HCT116 (cell line): ENCODE measurements around the gene TRAF2. TPM values are rescaled to one million over a fixed set of nuclear protein-coding genes. Genes with fewer than 3 reads are reported as not detected.

Experiments used
- ATAC-seq: fragments of 200-7000 bp; cut with Tn5 transposase; 2 replicates; pipeline ENCODE4 v1.9.1; 2020; ENCODE audit warnings: mild to moderate bottlenecking, moderate library complexity
- BruUV-seq: library from RNA; stranded (reverse); fragments of 400-500 nt; replicated peaks from 2 replicates; lab custom pipeline; 2021; lab: Mats Ljungman, UMichigan
- CTCF ChIA-PET: fragments of 300-600 bp; sonication (Branson Sonifier 250); formaldehyde crosslinking; loops from one replicate; lab custom pipeline; 2021; ENCODE audit warnings: antibody characterized with exemption; lab: Charles Lee
- POLR2A ChIA-PET: fragments of 300-600, 350-600 bp; sonication (Branson Sonifier 250); formaldehyde crosslinking; loops from one replicate; lab custom pipeline; 2021; ENCODE audit warnings: antibody characterized with exemption; lab: Charles Lee
- RAD21 ChIA-PET, 2 experiments: fragments of 300-600 bp; sonication (Branson Sonifier 250); formaldehyde crosslinking; loops; one replicate each; lab custom pipeline; 2023; ENCODE audit warnings: low total read pairs in 2 of 2; ENCODE audit not compliant: uncharacterized antibody in 2 of 2, unreplicated experiment in 2 of 2, low non-redundant PET in 1 of 2; lab: Charles Lee
- DNase-seq: peaks from one replicate; pipeline ENCODE4 v3.0.0-alpha.2; 2010; ENCODE audit warnings: low read depth, low spot score
- H2AFZ ChIP-seq: fragments of 200-600 bp; shearing (Covaris generic), sonication (generic); 2 replicates; pipeline ENCODE4 v1.6.1; 2017; ENCODE audit warnings: low read depth, mixed run types, mixed read lengths, antibody characterized with exemption, low read length; ENCODE audit not compliant: poor library complexity, severe bottlenecking
- H3K27ac ChIP-seq: 2 replicates; pipeline ENCODE4 v1.5.1; 2012; ENCODE audit warnings: low read depth, low read length
- H3K27me3 ChIP-seq: fragments of 200-600 bp; sonication (generic); 2 replicates; pipeline ENCODE4 v1.6.1; 2016; ENCODE audit warnings: mixed run types, low read length, mixed read lengths; ENCODE audit not compliant: insufficient read depth
- H3K36me3 ChIP-seq, 2 experiments: fragments of 200-500 bp in 1 of 2; fragments of 200-600 bp in 1 of 2; sonication (Bioruptor generic) in 1 of 2; sonication (generic) in 1 of 2; 2 replicates each; pipeline versions ENCODE4 v1.5.1 to v1.6.1; 2014 to 2016; ENCODE audit warnings: low read length in 2 of 2, inconsistent platforms in 1 of 2, mixed read lengths in 1 of 2, mixed run types in 1 of 2; ENCODE audit not compliant: insufficient read depth in 2 of 2, control insufficient read depth in 1 of 2
- H3K4me1 ChIP-seq, 2 experiments: fragments of 200-600 bp in 1 of 2; sonication (generic) in 1 of 2; 2 replicates each; pipeline versions ENCODE4 v1.5.1 to v1.6.1; 2012 to 2017; ENCODE audit warnings: low read length in 2 of 2, inconsistent platforms in 1 of 2, mild to moderate bottlenecking in 1 of 2, mixed read lengths in 1 of 2, mixed run types in 1 of 2, moderate library complexity in 1 of 2; ENCODE audit not compliant: insufficient read depth in 2 of 2, control insufficient read depth in 1 of 2
- H3K4me2 ChIP-seq: fragments of 200-600 bp; sonication (generic); 2 replicates; pipeline ENCODE4 v1.6.1; 2017; ENCODE audit warnings: mixed run types, low read length, mixed read lengths
- H3K4me3 ChIP-seq, 2 experiments: fragments of 200-600 bp in 1 of 2; sonication (generic) in 1 of 2; replicated peaks in 1 of 2; 2 replicates each; pipeline ENCODE4 v1.5.1; 2011 to 2016; ENCODE audit warnings: low read length in 2 of 2, control low read depth in 1 of 2, low read depth in 1 of 2, mild to moderate bottlenecking in 1 of 2, mixed read lengths in 1 of 2, mixed run types in 1 of 2
- H3K79me2 ChIP-seq: fragments of 200-600 bp; sonication (generic); 2 replicates; pipeline ENCODE4 v1.6.1; 2017; ENCODE audit warnings: mild to moderate bottlenecking, mixed run types, low read length, moderate library complexity, mixed read lengths; ENCODE audit not compliant: insufficient read depth
- H3K9ac ChIP-seq: fragments of 200-600 bp; sonication (generic); 2 replicates; pipeline ENCODE4 v1.6.1; 2016; ENCODE audit warnings: low read length, mixed read lengths
- H3K9me2 ChIP-seq: fragments of 200-600 bp; sonication (generic), shearing (Covaris generic); 2 replicates; pipeline ENCODE4 v1.6.1; 2017; ENCODE audit warnings: mixed run types, mild to moderate bottlenecking, moderate library complexity; ENCODE audit not compliant: insufficient read depth
- H3K9me3 ChIP-seq, 2 experiments: fragments of 200-500 bp in 1 of 2; fragments of 200-600 bp in 1 of 2; sonication (Bioruptor generic) in 1 of 2; sonication (generic) in 1 of 2; 2 replicates each; pipeline ENCODE4 v1.6.1; 2014 to 2017; ENCODE audit warnings: low read length in 2 of 2, mixed read lengths in 2 of 2, inconsistent platforms in 1 of 2, low read depth in 1 of 2, mild to moderate bottlenecking in 1 of 2, mixed run types in 1 of 2, moderate library complexity in 1 of 2; ENCODE audit not compliant: control insufficient read depth in 1 of 2, insufficient read depth in 1 of 2
- H4K20me1 ChIP-seq: fragments of 200-600 bp; sonication (generic), shearing (Covaris generic); 2 replicates; pipeline ENCODE4 v1.6.1; 2017; ENCODE audit warnings: mixed run types, mild to moderate bottlenecking, moderate library complexity; ENCODE audit not compliant: insufficient read depth
- CBX3 ChIP-seq: IDR thresholded peaks from 2 replicates; pipeline ENCODE4 v1.6.1; 2012; ENCODE audit warnings: low read depth
- CEBPB ChIP-seq: IDR thresholded peaks from 2 replicates; pipeline ENCODE4 v1.6.1; 2012; ENCODE audit warnings: low read depth
- EGR1 ChIP-seq: IDR thresholded peaks from 2 replicates; pipeline ENCODE4 v1.6.1; 2012; ENCODE audit warnings: low read depth
- FOSL1 ChIP-seq: IDR thresholded peaks from 2 replicates; pipeline ENCODE4 v1.6.1; 2012; ENCODE audit warnings: low read depth
- POLR2AphosphoS5 ChIP-seq: IDR thresholded peaks from 2 replicates; pipeline ENCODE4 v1.6.1; 2011; ENCODE audit warnings: mild to moderate bottlenecking, low read depth, low read length, moderate library complexity
- RAD21 ChIP-seq: IDR thresholded peaks from 2 replicates; pipeline ENCODE4 v1.6.1; 2012; ENCODE audit warnings: low read depth, mild to moderate bottlenecking
- SIN3A ChIP-seq: IDR thresholded peaks from 2 replicates; pipeline ENCODE4 v1.6.1; 2012; ENCODE audit warnings: low read depth
- SP1 ChIP-seq: IDR thresholded peaks from 2 replicates; pipeline ENCODE4 v1.6.1; 2012; ENCODE audit warnings: low read depth
- SRF ChIP-seq: IDR thresholded peaks from 2 replicates; pipeline ENCODE4 v1.6.1; 2012; ENCODE audit warnings: low read depth
- TCF7L2 ChIP-seq: IDR thresholded peaks from 2 replicates; pipeline ENCODE4 v1.7.0; 2011; ENCODE audit warnings: borderline replicate concordance, inconsistent platforms; ENCODE audit not compliant: insufficient read depth, insufficient read length; ENCODE audit errors: extremely low read depth
- YY1 ChIP-seq: IDR thresholded peaks from 2 replicates; pipeline ENCODE4 v1.6.1; 2011; ENCODE audit warnings: low read length, low read depth, moderate library complexity, mild to moderate bottlenecking; ENCODE audit not compliant: insufficient replicate concordance; ENCODE audit errors: extremely low read depth
- ZFX ChIP-seq: fragments of 450-650 bp; IDR thresholded peaks from 2 replicates; pipeline ENCODE4 v1.6.1; 2017
- intact Hi-C: fragments of 100-400 bp; cut with micrococcal nuclease; formaldehyde crosslinking; loops from 2 replicates; pipeline ENCODE4 v1.10.0; 2022
- total RNA-seq: library from RNA; stranded (reverse); gene quantifications from one replicate; pipeline ENCODE4 v1.2.1, GENCODE V29; 2021; ENCODE audit not compliant: unreplicated experiment
- TF ChIP-seq, protein P1 (sequence below): IDR thresholded peaks from 2 replicates; pipeline ENCODE4 v1.6.1; 2012
- TF ChIP-seq, protein P2 (sequence below): IDR thresholded peaks from 2 replicates; pipeline ENCODE4 v1.6.1; 2011; ENCODE audit warnings: mild to moderate bottlenecking, low read length, moderate library complexity; ENCODE audit not compliant: insufficient replicate concordance; ENCODE audit errors: extremely low read depth
- TF ChIP-seq, protein P3 (sequence below): IDR thresholded peaks from 2 replicates; pipeline ENCODE4 v1.6.1; 2012; ENCODE audit warnings: low read depth
- TF ChIP-seq, protein P4 (sequence below), 3 experiments: fragments of 200-600 bp in 1 of 3; sonication (generic) in 1 of 3; IDR thresholded peaks in 2 of 3; conservative IDR thresholded peaks in 1 of 3; 2 replicates each; pipeline ENCODE4 v1.5.1; 2012 to 2017; ENCODE audit warnings: low read depth in 2 of 3, low read length in 2 of 3, antibody characterized with exemption in 1 of 3, borderline replicate concordance in 1 of 3, control low read depth in 1 of 3, mild to moderate bottlenecking in 1 of 3, mixed read lengths in 1 of 3, mixed run types in 1 of 3, moderate library complexity in 1 of 3; ENCODE audit not compliant: insufficient read depth in 1 of 3

The TRAF2 gene
- total RNA-seq, 1 experiment from 2014 or later: 28.4 TPM

DNA sequence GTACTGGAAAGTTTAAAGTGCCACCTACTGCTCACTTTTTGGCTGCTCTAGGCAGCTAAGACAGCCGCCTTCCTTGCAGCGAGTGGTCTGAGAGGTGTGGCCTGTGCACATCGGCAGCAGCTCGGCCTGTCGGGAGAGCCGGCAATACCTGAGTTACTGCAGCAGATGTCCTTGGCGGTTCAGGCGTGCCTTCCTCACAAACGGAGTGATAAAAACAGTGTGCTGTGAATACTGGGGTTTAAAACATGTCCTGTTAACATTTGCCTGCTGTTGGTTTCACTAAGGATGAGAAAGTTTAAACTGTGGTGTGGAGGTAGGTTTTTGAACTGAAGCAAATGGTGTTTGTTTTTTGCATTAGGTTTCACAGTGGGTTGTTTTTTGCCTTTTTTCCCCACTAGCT lies 12.9 kb downstream of the TRAF2 start:
- no peak for TF ChIP-seq FOSL1
- TF ChIP-seq SIN3A: no peak
- no peak for TF ChIP-seq YY1
- TF ChIP-seq, protein P1, sequence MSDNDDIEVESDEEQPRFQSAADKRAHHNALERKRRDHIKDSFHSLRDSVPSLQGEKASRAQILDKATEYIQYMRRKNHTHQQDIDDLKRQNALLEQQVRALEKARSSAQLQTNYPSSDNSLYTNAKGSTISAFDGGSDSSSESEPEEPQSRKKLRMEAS: no peak
- TF ChIP-seq, protein P2, sequence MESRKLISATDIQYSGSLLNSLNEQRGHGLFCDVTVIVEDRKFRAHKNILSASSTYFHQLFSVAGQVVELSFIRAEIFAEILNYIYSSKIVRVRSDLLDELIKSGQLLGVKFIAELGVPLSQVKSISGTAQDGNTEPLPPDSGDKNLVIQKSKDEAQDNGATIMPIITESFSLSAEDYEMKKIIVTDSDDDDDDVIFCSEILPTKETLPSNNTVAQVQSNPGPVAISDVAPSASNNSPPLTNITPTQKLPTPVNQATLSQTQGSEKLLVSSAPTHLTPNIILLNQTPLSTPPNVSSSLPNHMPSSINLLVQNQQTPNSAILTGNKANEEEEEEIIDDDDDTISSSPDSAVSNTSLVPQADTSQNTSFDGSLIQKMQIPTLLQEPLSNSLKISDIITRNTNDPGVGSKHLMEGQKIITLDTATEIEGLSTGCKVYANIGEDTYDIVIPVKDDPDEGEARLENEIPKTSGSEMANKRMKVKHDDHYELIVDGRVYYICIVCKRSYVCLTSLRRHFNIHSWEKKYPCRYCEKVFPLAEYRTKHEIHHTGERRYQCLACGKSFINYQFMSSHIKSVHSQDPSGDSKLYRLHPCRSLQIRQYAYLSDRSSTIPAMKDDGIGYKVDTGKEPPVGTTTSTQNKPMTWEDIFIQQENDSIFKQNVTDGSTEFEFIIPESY: no peak
- no peak for TF ChIP-seq POLR2AphosphoS5
- no peak for TF ChIP-seq CBX3
- no peak for TF ChIP-seq ZFX
- TF ChIP-seq, protein P3, sequence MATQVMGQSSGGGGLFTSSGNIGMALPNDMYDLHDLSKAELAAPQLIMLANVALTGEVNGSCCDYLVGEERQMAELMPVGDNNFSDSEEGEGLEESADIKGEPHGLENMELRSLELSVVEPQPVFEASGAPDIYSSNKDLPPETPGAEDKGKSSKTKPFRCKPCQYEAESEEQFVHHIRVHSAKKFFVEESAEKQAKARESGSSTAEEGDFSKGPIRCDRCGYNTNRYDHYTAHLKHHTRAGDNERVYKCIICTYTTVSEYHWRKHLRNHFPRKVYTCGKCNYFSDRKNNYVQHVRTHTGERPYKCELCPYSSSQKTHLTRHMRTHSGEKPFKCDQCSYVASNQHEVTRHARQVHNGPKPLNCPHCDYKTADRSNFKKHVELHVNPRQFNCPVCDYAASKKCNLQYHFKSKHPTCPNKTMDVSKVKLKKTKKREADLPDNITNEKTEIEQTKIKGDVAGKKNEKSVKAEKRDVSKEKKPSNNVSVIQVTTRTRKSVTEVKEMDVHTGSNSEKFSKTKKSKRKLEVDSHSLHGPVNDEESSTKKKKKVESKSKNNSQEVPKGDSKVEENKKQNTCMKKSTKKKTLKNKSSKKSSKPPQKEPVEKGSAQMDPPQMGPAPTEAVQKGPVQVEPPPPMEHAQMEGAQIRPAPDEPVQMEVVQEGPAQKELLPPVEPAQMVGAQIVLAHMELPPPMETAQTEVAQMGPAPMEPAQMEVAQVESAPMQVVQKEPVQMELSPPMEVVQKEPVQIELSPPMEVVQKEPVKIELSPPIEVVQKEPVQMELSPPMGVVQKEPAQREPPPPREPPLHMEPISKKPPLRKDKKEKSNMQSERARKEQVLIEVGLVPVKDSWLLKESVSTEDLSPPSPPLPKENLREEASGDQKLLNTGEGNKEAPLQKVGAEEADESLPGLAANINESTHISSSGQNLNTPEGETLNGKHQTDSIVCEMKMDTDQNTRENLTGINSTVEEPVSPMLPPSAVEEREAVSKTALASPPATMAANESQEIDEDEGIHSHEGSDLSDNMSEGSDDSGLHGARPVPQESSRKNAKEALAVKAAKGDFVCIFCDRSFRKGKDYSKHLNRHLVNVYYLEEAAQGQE: no peak
- no peak for TF ChIP-seq CEBPB
- TF ChIP-seq EGR1: no peak
- TF ChIP-seq RAD21: no peak
- no peak for TF ChIP-seq SP1
- no peak for TF ChIP-seq TCF7L2
- TF ChIP-seq, protein P4, sequence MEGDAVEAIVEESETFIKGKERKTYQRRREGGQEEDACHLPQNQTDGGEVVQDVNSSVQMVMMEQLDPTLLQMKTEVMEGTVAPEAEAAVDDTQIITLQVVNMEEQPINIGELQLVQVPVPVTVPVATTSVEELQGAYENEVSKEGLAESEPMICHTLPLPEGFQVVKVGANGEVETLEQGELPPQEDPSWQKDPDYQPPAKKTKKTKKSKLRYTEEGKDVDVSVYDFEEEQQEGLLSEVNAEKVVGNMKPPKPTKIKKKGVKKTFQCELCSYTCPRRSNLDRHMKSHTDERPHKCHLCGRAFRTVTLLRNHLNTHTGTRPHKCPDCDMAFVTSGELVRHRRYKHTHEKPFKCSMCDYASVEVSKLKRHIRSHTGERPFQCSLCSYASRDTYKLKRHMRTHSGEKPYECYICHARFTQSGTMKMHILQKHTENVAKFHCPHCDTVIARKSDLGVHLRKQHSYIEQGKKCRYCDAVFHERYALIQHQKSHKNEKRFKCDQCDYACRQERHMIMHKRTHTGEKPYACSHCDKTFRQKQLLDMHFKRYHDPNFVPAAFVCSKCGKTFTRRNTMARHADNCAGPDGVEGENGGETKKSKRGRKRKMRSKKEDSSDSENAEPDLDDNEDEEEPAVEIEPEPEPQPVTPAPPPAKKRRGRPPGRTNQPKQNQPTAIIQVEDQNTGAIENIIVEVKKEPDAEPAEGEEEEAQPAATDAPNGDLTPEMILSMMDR (IDR thresholded peaks at IDR 0.05 in 2 of 3, conservative IDR thresholded peaks at IDR 0.05 in 1 of 3; ENCODE audit: borderline replicate concordance in 1 of 3, insufficient read depth in 1 of 3, low read depth in 2 of 3, low read length in 2 of 3): no peak
- TF ChIP-seq SRF: no peak
- BruUV-seq: no TSS peak
- Histone ChIP-seq H3K27ac (no peak overlapping the region), H3K9me3 (no peaks in the 10 kb centered on the region), H3K79me2 (peaks cover 62% of the 10 kb centered on the region), H3K4me2 (no peak overlapping the region), H3K36me3 (peaks cover 17 to 39% of the 10 kb centered on the region in 2 experiments; a peak in 3 of 4 replicates), H4K20me1 (no peaks in the 10 kb centered on the region), H3K9ac (no peak overlapping the region), H3K4me1 (peaks cover 9 to 23% of the 10 kb centered on the region in 2 experiments), H3K4me3 (no peak overlapping the region), H3K27me3 (no peaks in the 10 kb centered on the region), H3K9me2 (no peaks in the 10 kb centered on the region), H2AFZ (no peak overlapping the region)
- POLR2A ChIA-PET: no interaction called here
- RAD21 ChIA-PET: no interaction called here
- DNase-seq (no peak), ATAC-seq (no peak)
- CTCF ChIA-PET: no interaction called here
- intact Hi-C loops: no loop called here
